Activated T-helper 17 cell treated with anti-CD3 and anti-CD28 coated beads, Interleukin-2, amount 50 U/mL, for 72 hours (primary cell): ENCODE results near the gene CNTN1. TPM values are rescaled to one million over a fixed set of nuclear protein-coding genes. Genes with fewer than 3 reads are reported as not detected.

Experiments used
- ATAC-seq: fragments of 150-1000 bp; cut with Tn5 transposase; replicated peaks from 2 replicates; pipeline ENCODE4 v1.10.0; 2021; ENCODE audit warnings: mild to moderate bottlenecking, moderate library complexity
- H3K27ac Mint-ChIP-seq: one replicate; pipeline ENCODE4 v1.8.0; 2022; ENCODE audit warnings: mixed read lengths
- H3K27me3 Mint-ChIP-seq: one replicate; pipeline ENCODE4 v1.8.0; 2022; ENCODE audit warnings: mixed read lengths
- H3K36me3 Mint-ChIP-seq: one replicate; pipeline ENCODE4 v1.8.0; 2022; ENCODE audit warnings: low read depth, mild to moderate bottlenecking, mixed read lengths
- H3K4me1 Mint-ChIP-seq: one replicate; pipeline ENCODE4 v1.8.0; 2022; ENCODE audit warnings: mixed read lengths
- H3K4me3 Mint-ChIP-seq: one replicate; pipeline ENCODE4 v1.8.0; 2022; ENCODE audit warnings: mild to moderate bottlenecking, mixed read lengths
- H3K9me3 Mint-ChIP-seq: one replicate; pipeline ENCODE4 v1.8.0; 2022; ENCODE audit warnings: mixed read lengths
- total RNA-seq, 2 donors: library from RNA; stranded (reverse); gene quantifications; one replicate each; pipeline ENCODE4 v1.2.3, GENCODE V29; 2022

CNTN1 gene
- total RNA-seq, 2 donors from 2014 or later = not detected

DNA sequence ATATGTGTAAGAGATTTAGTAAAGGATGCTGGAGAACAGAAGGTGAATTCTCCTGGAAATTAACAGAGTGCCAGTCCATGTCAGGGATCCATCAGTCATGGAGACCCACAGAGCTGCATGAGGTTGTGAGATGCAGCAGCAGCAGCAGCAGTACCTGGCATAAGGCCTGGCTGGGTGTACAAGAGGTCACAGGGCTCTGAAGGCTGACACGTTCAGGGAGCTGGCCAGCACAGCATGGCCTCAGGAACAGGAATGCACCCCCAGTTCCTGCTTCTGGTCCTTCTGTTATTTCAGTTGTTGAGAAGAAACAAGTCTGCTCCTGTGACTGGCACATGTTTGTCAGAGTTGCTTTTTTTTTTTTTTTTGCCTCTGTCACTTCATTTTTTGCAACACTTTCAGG is 210.8 kb downstream of the CNTN1 start:
- Mint-ChIP-seq H3K4me3 (no peak overlapping the region), H3K27me3 (no peaks in the 10 kb centered on the region), H3K27ac (no peak overlapping the region), H3K4me1 (no peaks in the 10 kb centered on the region), H3K36me3 (no peaks in the 10 kb centered on the region), H3K9me3 (no peaks in the 10 kb centered on the region)
- no peak for ATAC-seq

DNA sequence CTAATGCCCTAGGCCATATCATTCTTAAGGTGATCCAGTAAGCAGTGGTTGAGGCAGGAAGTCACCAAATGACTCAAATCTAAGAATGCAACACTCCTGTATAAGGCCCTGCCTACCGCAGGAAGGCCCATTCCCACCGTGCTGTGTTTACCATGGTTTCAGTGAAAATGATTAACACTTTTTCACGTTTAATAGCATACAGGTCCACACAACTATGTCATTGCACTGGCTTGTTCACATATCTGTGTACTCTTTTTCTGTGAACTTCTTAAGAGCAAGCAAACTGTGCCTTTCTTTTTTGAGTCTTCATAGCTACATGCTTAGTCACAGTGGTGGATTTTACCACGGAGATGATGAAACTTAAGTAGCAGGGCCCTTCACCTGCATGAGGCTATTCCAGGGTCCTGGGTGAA is 214.9 kb downstream of the CNTN1 start:
- H3K4me1 Mint-ChIP-seq = no peaks in the 10 kb centered on the region
- H3K9me3 Mint-ChIP-seq = peaks cover 3% of the 10 kb centered on the region
- no peak overlapping the region for H3K4me3 Mint-ChIP-seq
- no peaks in the 10 kb centered on the region for H3K27me3 Mint-ChIP-seq
- no peaks in the 10 kb centered on the region for H3K36me3 Mint-ChIP-seq
- H3K27ac Mint-ChIP-seq = no peak overlapping the region
- ATAC-seq = peak; percentile 79

- H3K27me3 Mint-ChIP-seq = no peaks in the 10 kb centered on the region
Measured at GRCh38 chr12:40911676-40912075, 219.4 kb downstream of the CNTN1 start.

GRCh38 chr12:40915172-40915571 is 222.9 kb downstream of the CNTN1 start:
- Mint-ChIP-seq H3K27ac (no peak overlapping the region), H3K4me1 (no peaks in the 10 kb centered on the region), H3K36me3 (no peaks in the 10 kb centered on the region), H3K4me3 (no peak overlapping the region), H3K27me3 (peaks cover 4% of the 10 kb centered on the region), H3K9me3 (no peaks in the 10 kb centered on the region)
- ATAC-seq = no peak

More at GRCh38 chr12:40911676-40912075, 219.4 kb downstream of the CNTN1 start:
- peaks cover 3% of the 10 kb centered on the region for H3K9me3 Mint-ChIP-seq
- no peaks in the 10 kb centered on the region for H3K36me3 Mint-ChIP-seq
- H3K27ac Mint-ChIP-seq = no peak overlapping the region
- H3K4me1 Mint-ChIP-seq = no peaks in the 10 kb centered on the region
- no peak overlapping the region for H3K4me3 Mint-ChIP-seq
- no peak for ATAC-seq

DNA sequence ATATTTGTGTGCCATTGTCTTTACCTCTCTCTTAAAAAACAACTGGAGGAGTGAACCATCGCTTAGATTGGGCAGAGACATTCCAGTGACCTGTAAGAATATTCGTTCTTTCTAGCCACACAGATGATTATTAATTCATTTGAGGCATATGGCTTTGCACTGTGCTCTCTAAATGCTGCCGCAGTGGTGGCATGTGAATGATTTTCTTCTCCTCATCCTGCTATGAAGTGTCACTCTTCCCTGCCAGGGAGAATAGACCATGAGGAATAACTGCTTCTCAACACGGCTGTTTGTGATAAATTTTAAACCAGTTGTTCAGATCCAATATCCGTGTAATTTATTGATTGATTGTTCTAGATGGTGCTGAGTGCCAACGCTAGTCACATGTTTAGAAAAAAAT is 225.3 kb downstream of the CNTN1 start:
- Mint-ChIP-seq H3K27me3 (peaks cover 10% of the 10 kb centered on the region), H3K27ac (no peak overlapping the region)

GRCh38 chr12:40921563-40922163 is 229.4 kb downstream of the CNTN1 start:
- Mint-ChIP-seq H3K27me3 (peaks cover 10% of the 10 kb centered on the region), H3K36me3 (no peaks in the 10 kb centered on the region), H3K4me3 (no peak overlapping the region), H3K4me1 (no peaks in the 10 kb centered on the region), H3K9me3 (no peaks in the 10 kb centered on the region), H3K27ac (no peak overlapping the region)
- no peak for ATAC-seq

More for the DNA sequence above, 225.3 kb downstream of the CNTN1 start:
- H3K4me3 Mint-ChIP-seq = no peak overlapping the region
- H3K9me3 Mint-ChIP-seq = no peaks in the 10 kb centered on the region
- H3K4me1 Mint-ChIP-seq = no peaks in the 10 kb centered on the region
- H3K36me3 Mint-ChIP-seq = no peaks in the 10 kb centered on the region
- no peak for ATAC-seq

- peaks cover 4% of the 10 kb centered on the region for H3K27me3 Mint-ChIP-seq
- no peak overlapping the region for H3K27ac Mint-ChIP-seq
- H3K4me3 Mint-ChIP-seq = no peak overlapping the region
- no peaks in the 10 kb centered on the region for H3K36me3 Mint-ChIP-seq
- H3K4me1 Mint-ChIP-seq = no peaks in the 10 kb centered on the region
- ATAC-seq = no peak
- H3K9me3 Mint-ChIP-seq = no peaks in the 10 kb centered on the region
Measured at GRCh38 chr12:40937891-40938290, 245.7 kb downstream of the CNTN1 start.

- no peaks in the 10 kb centered on the region for H3K9me3 Mint-ChIP-seq
- no peaks in the 10 kb centered on the region for H3K36me3 Mint-ChIP-seq
- H3K4me1 Mint-ChIP-seq = no peaks in the 10 kb centered on the region
- H3K27ac Mint-ChIP-seq = no peak overlapping the region
- no peak overlapping the region for H3K4me3 Mint-ChIP-seq
- no peak for ATAC-seq
- H3K27me3 Mint-ChIP-seq = peaks cover 4% of the 10 kb centered on the region
Measured at GRCh38 chr12:40942326-40942725, 250.1 kb downstream of the CNTN1 start.

- Mint-ChIP-seq H3K4me1 (no peaks in the 10 kb centered on the region), H3K36me3 (no peaks in the 10 kb centered on the region), H3K27ac (no peak overlapping the region), H3K4me3 (no peak overlapping the region), H3K27me3 (peaks cover 10% of the 10 kb centered on the region), H3K9me3 (no peaks in the 10 kb centered on the region)
- ATAC-seq = no peak
Measured at GRCh38 chr12:40945772-40946171, 253.5 kb downstream of the CNTN1 start.

GRCh38 chr12:40946612-40947194 is 254.5 kb downstream of the CNTN1 start:
- Mint-ChIP-seq H3K27ac (no peak overlapping the region), H3K4me1 (no peaks in the 10 kb centered on the region), H3K4me3 (no peak overlapping the region), H3K9me3 (no peaks in the 10 kb centered on the region), H3K27me3 (peaks cover 10% of the 10 kb centered on the region), H3K36me3 (no peaks in the 10 kb centered on the region)
- ATAC-seq = no peak

DNA sequence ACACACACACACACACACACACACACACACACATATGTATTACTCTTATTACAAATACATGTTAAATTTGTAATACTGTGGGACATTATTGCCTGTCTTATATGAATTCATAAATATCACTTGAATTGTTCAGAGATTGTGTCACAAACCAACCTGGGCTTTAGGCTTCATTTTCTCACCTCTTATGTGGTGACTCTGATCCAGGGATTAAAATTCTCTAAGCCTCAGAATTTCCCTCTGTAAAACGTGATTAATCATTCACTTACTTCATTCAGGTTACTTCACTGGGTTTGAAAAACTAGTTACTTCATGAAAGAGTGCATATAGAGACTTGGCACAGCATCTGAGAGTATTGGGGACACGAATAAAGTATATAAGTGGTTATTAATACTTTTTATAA is 255.6 kb downstream of the CNTN1 start:
- H3K4me3 Mint-ChIP-seq = no peak overlapping the region
- H3K36me3 Mint-ChIP-seq = no peaks in the 10 kb centered on the region
- H3K9me3 Mint-ChIP-seq = no peaks in the 10 kb centered on the region
- H3K4me1 Mint-ChIP-seq = no peaks in the 10 kb centered on the region
- ATAC-seq = no peak
- H3K27ac Mint-ChIP-seq = no peak overlapping the region
- peaks cover 6% of the 10 kb centered on the region for H3K27me3 Mint-ChIP-seq

DNA sequence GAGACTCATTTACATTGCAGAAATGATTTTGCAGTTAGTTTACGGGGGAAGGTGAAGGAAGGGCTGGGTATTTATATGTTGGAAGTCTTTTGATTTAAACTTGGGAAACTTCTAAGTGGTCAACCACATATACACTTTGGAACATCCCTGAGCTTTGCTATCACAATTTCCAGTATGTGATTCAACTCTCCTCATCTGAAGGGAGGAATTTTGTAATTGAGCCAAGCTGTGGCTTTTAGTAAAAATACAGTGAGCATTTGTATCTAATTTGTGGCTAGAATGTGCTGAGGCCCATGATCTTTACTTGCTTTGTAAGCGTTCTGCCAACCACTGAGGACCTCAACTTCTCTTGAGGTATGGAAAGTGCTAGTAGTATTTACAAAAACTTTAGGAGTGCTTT is 260.8 kb downstream of the CNTN1 start:
- H3K4me3 Mint-ChIP-seq = no peak overlapping the region
- no peaks in the 10 kb centered on the region for H3K9me3 Mint-ChIP-seq
- no peak for ATAC-seq
- H3K4me1 Mint-ChIP-seq = no peaks in the 10 kb centered on the region
- H3K27ac Mint-ChIP-seq = no peak overlapping the region
- peaks cover 11% of the 10 kb centered on the region for H3K27me3 Mint-ChIP-seq
- no peaks in the 10 kb centered on the region for H3K36me3 Mint-ChIP-seq

DNA sequence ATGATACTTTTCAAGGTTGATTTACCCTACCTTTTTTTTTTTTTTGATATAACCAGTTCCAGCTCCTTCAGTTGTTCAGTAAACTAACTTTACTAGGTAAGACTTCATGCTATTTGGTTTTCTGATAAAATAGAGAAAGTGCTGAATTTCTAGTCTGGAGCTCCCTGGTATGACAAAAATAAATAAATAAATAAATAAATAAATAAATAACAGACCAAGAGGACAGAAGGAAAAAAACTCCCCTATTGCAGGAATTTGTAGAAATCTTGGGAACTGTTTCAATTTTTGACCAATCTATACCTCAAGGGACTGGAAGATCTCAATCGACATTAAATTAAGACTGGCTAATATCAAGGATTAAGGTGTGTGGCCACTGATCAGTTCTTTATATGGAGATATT is 265.2 kb downstream of the CNTN1 start:
- Mint-ChIP-seq H3K4me3 (no peak overlapping the region), H3K27ac (no peak overlapping the region), H3K36me3 (no peaks in the 10 kb centered on the region), H3K27me3 (peaks cover 5% of the 10 kb centered on the region), H3K9me3 (no peaks in the 10 kb centered on the region), H3K4me1 (no peaks in the 10 kb centered on the region)
- no peak for ATAC-seq

- Mint-ChIP-seq H3K4me3 (no peak overlapping the region), H3K27ac (no peak overlapping the region), H3K36me3 (no peaks in the 10 kb centered on the region), H3K4me1 (no peaks in the 10 kb centered on the region), H3K27me3 (peaks cover 5% of the 10 kb centered on the region), H3K9me3 (no peaks in the 10 kb centered on the region)
- ATAC-seq = no peak
Measured at GRCh38 chr12:40959041-40959440, 266.8 kb downstream of the CNTN1 start.

GRCh38 chr12:40963751-40964150 is 271.5 kb downstream of the CNTN1 start:
- Mint-ChIP-seq H3K27me3 (no peaks in the 10 kb centered on the region), H3K9me3 (no peaks in the 10 kb centered on the region), H3K36me3 (no peaks in the 10 kb centered on the region), H3K27ac (no peak overlapping the region), H3K4me1 (no peaks in the 10 kb centered on the region), H3K4me3 (no peak overlapping the region)
- ATAC-seq = no peak
